ENCODE measurements around the gene ARHGEF39.
"Not testable (repeated sequence)": the region's sequence is repeated elsewhere in the genome, so short reads cannot be mapped to it uniquely, and the experiment has no call there.

GRCh38 chr9:35612066-35612465 is 52.9 kb downstream of the ARHGEF39 start:
- not testable (repeated sequence) for TF ChIP-seq CTCF (IDR thresholded peaks at IDR 0.05; ENCODE audit: low read length); EZH2 (optimal IDR thresholded peaks at IDR 0.05; ENCODE audit: low read depth, low read length); EZH2phosphoT487 (IDR thresholded peaks at IDR 0.05; ENCODE audit: low read length)

All from MM.1S (cell line).